ENCODE results near the gene MNDA.

DNA sequence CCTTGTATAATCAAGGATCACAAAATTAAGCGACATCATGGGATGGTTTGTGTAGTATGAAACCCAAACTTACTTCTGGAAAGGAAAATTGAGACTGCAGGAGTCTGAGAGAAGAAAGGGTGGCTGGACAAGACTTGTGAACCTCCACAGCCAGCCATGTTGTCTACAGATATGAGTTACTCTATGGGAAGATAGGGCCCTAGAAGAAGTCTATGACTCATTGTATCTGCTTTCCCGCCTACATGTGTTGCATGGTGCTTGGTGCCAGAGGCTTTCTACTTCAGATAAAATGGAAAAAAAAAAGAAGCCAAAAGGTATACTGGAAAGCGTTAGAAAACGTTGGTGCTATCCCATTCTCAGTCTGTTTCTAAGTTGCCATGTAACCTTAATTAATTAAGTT lies 31.5 kb upstream of the MNDA start:
- no peak for TF ChIP-seq EZH2 (IDR thresholded peaks at IDR 0.05; ENCODE audit: borderline replicate concordance, insufficient read depth, low read depth, low read length, poor library complexity, severe bottlenecking)
- TF ChIP-seq, protein P1, sequence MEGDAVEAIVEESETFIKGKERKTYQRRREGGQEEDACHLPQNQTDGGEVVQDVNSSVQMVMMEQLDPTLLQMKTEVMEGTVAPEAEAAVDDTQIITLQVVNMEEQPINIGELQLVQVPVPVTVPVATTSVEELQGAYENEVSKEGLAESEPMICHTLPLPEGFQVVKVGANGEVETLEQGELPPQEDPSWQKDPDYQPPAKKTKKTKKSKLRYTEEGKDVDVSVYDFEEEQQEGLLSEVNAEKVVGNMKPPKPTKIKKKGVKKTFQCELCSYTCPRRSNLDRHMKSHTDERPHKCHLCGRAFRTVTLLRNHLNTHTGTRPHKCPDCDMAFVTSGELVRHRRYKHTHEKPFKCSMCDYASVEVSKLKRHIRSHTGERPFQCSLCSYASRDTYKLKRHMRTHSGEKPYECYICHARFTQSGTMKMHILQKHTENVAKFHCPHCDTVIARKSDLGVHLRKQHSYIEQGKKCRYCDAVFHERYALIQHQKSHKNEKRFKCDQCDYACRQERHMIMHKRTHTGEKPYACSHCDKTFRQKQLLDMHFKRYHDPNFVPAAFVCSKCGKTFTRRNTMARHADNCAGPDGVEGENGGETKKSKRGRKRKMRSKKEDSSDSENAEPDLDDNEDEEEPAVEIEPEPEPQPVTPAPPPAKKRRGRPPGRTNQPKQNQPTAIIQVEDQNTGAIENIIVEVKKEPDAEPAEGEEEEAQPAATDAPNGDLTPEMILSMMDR (IDR thresholded peaks at IDR 0.05): no peak

Measured in B cell (primary cell).